HEK293T (cell line): ENCODE measurements around the gene FAH.

Experiments used
- CTCF ChIA-PET: fragments of 350-600 bp; formaldehyde crosslinking; extraction: SDS; loops from one replicate; lab custom pipeline; 2021; ENCODE audit warnings: antibody characterized with exemption, inconsistent platforms; lab: Yijun Ruan, JAX
- POLR2A ChIA-PET: fragments of 350-600 bp; formaldehyde crosslinking; extraction: SDS; loops from one replicate; lab custom pipeline; 2020; ENCODE audit warnings: antibody characterized with exemption, inconsistent platforms; lab: Yijun Ruan, JAX
- DNase-seq: peaks from one replicate; pipeline ENCODE4 v3.0.0; 2012; ENCODE audit warnings: mixed read lengths; ENCODE audit errors: extremely low spot score
- ARNT ChIP-seq: fragments of 450-650 bp; IDR thresholded peaks from 2 replicates; pipeline ENCODE4 v1.6.1; 2017; ENCODE audit warnings: mild to moderate bottlenecking
- BHLHE40 ChIP-seq: fragments of 450-650 bp; IDR thresholded peaks from 2 replicates; pipeline ENCODE4 v1.6.1; 2016; ENCODE audit warnings: mild to moderate bottlenecking, moderate library complexity, borderline replicate concordance
- CTBP1 ChIP-seq: fragments of 450-650 bp; IDR thresholded peaks from 2 replicates; pipeline ENCODE4 v1.6.1; 2016; ENCODE audit warnings: borderline replicate concordance
- ELF4 ChIP-seq: fragments of 450-650 bp; IDR thresholded peaks from 2 replicates; pipeline ENCODE4 v1.6.1; 2017; ENCODE audit warnings: antibody characterized with exemption
- FOXA1 ChIP-seq: fragments of 450-650 bp; IDR thresholded peaks from 2 replicates; pipeline ENCODE4 v1.6.1; 2016; ENCODE audit warnings: mild to moderate bottlenecking
- FOXK2 ChIP-seq: fragments of 450-650 bp; IDR thresholded peaks from 2 replicates; pipeline ENCODE4 v1.6.1; 2016; ENCODE audit warnings: mild to moderate bottlenecking
- FOXM1 ChIP-seq: fragments of 450-650 bp; IDR thresholded peaks from 2 replicates; pipeline ENCODE4 v1.6.1; 2017; ENCODE audit warnings: mild to moderate bottlenecking, borderline replicate concordance
- HDGF ChIP-seq: fragments of 450-650 bp; IDR thresholded peaks from 2 replicates; pipeline ENCODE4 v1.6.1; 2017; ENCODE audit warnings: antibody characterized with exemption, borderline replicate concordance
- L3MBTL2 ChIP-seq: fragments of 450-650 bp; conservative IDR thresholded peaks from 2 replicates; pipeline ENCODE4 v1.6.1; 2016; ENCODE audit warnings: mild to moderate bottlenecking
- LEF1 ChIP-seq: fragments of 450-650 bp; IDR thresholded peaks from 2 replicates; pipeline ENCODE4 v1.6.1; 2017; ENCODE audit warnings: mild to moderate bottlenecking, borderline replicate concordance
- NFRKB ChIP-seq: fragments of 450-650 bp; IDR thresholded peaks from 2 replicates; pipeline ENCODE4 v1.6.1; 2016; ENCODE audit warnings: mild to moderate bottlenecking, moderate library complexity
- PKNOX1 ChIP-seq: fragments of 450-650 bp; IDR thresholded peaks from 2 replicates; pipeline ENCODE4 v1.6.1; 2016
- SP1 ChIP-seq: fragments of 450-650 bp; IDR thresholded peaks from 2 replicates; pipeline ENCODE4 v1.6.1; 2017
- SUZ12 ChIP-seq: fragments of 450-650 bp; IDR thresholded peaks from 2 replicates; pipeline ENCODE4 v1.6.1; 2016; ENCODE audit warnings: mild to moderate bottlenecking
- TARDBP ChIP-seq: fragments of 450-650 bp; IDR thresholded peaks from 2 replicates; pipeline ENCODE4 v1.6.1; 2016
- ZNF384 ChIP-seq: fragments of 450-650 bp; IDR thresholded peaks from 2 replicates; pipeline ENCODE4 v1.6.1; 2016

Gene FAH

DNA sequence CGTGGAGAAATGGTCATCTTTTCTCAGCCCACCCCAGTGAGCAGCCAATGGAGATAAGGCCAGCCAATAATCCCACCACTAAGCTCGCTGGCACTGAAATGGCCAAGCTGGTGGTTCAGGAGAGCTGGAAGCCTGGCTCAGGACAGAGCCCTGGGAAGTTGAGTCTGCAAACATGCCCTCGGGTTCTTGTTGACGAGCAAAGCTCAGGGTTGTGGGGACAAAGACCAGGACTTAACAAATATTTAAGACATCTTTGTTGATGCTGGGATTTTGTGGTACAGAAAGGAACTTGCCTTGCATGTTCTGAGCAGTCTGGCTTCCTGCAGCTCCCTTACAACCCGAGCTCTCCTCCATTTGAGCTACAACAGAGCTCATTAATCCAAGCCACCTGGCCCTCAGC is 4.4 kb downstream of the FAH start:
- CTCF ChIA-PET, result no interaction called here
- TF ChIP-seq TARDBP (no peak), ZNF384 (no peak), L3MBTL2 (no peak)
- no peak for DNase-seq
- POLR2A ChIA-PET, result no interaction called here

- TF ChIP-seq SUZ12 (no peak), ZNF384 (no peak), TARDBP (no peak), ELF4 (no peak), L3MBTL2 (no peak), PKNOX1 (no peak), LEF1 (no peak), BHLHE40 (no peak), HDGF (no peak), FOXA1 (no peak), SP1 (no peak), NFRKB (no peak), FOXM1 (no peak), FOXK2 (no peak), CTBP1 (no peak), ARNT (no peak)
- CTCF ChIA-PET, result no interaction called here
- POLR2A ChIA-PET, result no interaction called here
- no peak for DNase-seq
Measured at GRCh38 chr15:80159301-80159700, 6.5 kb downstream of the FAH start.

GRCh38 chr15:80159811-80160569 is 7.2 kb downstream of the FAH start:
- no peak for DNase-seq
- POLR2A ChIA-PET, result no interaction called here
- CTCF ChIA-PET, result interaction anchor here (1.3 kb wide), 1 partner anchor 13 kb away, joined by 4 read pairs; no protein-coding TSS in a partner anchor
- no peak for TF ChIP-seq SUZ12
- no peak for TF ChIP-seq HDGF
- TF ChIP-seq PKNOX1, result no peak
- no peak for TF ChIP-seq CTBP1
- no peak for TF ChIP-seq LEF1
- no peak for TF ChIP-seq TARDBP
- no peak for TF ChIP-seq L3MBTL2
- TF ChIP-seq FOXA1, result no peak
- TF ChIP-seq ARNT, result no peak
- TF ChIP-seq NFRKB, result no peak
- no peak for TF ChIP-seq FOXK2
- no peak for TF ChIP-seq ELF4
- no peak for TF ChIP-seq SP1
- TF ChIP-seq BHLHE40, result no peak
- no peak for TF ChIP-seq ZNF384
- no peak for TF ChIP-seq FOXM1

DNA sequence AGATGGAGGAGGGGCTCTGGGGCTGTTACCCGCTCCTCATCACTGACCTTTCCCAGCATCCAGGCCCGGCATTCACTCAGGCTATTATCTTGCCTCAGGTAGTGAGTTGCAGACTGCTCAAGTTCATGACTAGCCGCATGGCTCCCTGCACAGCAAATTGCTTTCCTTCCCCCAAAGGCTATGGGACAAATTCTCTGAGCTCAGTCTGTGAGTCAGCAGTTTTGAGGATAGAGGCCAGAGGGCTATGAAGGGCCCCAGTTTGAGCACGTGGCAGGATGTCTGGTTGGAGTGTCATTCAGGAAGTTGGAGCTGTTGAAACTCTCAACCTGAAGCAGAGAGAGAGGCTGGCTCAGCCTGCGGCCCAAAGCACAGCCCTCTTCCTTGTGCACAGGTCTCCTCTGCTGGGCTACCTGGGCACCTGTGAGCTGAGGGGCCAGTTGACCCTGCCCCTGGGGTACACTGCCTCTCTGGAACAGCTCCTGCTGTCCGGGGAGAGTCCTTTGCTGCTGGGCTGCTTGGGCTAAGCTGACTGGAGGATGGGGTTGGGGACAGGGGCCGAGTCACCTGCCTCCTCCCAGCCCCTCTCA is 7.9 kb downstream of the FAH start:
- POLR2A ChIA-PET, result no interaction called here
- TF ChIP-seq ARNT, result no peak
- no peak for TF ChIP-seq NFRKB
- TF ChIP-seq FOXK2, result no peak
- TF ChIP-seq FOXM1, result no peak
- no peak for TF ChIP-seq TARDBP
- no peak for TF ChIP-seq BHLHE40

DNA sequence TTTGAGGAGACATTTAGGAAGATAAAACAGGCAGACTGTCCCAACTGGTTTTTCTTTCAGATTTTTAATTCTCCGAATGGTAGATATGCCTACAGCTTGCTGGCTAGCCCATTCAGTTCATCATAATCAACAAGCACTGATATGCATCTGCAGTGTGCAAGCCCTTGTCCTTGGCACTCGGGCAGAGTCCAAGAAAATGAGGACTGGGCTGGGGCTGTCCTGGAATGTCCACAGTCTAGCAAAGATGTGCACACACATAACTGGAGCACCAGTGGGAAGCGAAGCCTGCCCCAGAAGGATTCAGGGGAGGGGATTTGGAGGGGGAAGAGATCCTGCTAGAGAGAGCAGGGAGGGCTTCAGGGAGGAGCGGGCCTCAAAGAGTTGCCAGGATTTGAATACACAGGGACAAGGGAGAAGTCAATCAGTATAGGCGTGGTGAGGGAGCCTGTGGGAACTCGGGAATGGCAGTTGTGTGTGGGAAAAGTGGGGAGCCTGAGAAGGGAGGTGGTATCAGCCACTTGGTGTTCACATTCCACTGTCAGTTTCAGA is 8.7 kb downstream of the FAH start:
- ChIA-PET POLR2A (no interaction called here), CTCF (no interaction called here)
- TF ChIP-seq FOXK2 (no peak), LEF1 (no peak), CTBP1 (no peak), BHLHE40 (no peak), ARNT (no peak), ZNF384 (no peak), FOXM1 (no peak), SP1 (no peak), HDGF (no peak), NFRKB (no peak), SUZ12 (no peak), ELF4 (no peak), FOXA1 (no peak), PKNOX1 (no peak)
- DNase-seq, result no peak

More for the DNA sequence above, 7.9 kb downstream of the FAH start:
- CTCF ChIA-PET, result interaction anchor here (1.3 kb wide), 1 partner anchor 12 kb away, joined by 4 read pairs; no protein-coding TSS in a partner anchor
- no peak for DNase-seq

DNA sequence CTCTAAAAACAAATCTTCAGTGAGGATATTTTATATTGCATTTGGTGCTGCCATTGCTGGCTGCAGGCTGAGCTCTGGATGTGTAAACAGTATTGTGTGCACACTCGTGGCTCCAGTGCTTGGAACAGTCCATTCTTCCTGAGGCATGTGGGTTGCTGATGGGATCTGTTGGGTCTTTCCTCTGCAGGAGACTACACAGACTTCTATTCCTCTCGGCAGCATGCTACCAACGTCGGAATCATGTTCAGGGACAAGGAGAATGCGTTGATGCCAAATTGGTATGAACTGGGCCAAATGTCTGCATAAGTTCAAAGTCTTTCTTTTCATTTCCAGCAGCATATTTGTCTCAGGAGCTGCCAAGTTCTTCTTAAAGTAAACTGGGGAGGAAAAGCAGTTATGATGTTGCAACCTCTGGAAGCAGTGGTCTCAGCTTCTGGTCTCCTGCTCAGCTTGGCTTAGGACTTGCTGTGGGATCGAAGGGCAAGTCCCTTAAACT is 9.3 kb downstream of the FAH start:
- TF ChIP-seq SP1 (no peak), FOXA1 (no peak), HDGF (no peak), FOXK2 (no peak)
- ChIA-PET POLR2A (no interaction called here), CTCF (no interaction called here)
- no peak for DNase-seq
